Measurements from ENCODE around the gene GRID1.

DNA sequence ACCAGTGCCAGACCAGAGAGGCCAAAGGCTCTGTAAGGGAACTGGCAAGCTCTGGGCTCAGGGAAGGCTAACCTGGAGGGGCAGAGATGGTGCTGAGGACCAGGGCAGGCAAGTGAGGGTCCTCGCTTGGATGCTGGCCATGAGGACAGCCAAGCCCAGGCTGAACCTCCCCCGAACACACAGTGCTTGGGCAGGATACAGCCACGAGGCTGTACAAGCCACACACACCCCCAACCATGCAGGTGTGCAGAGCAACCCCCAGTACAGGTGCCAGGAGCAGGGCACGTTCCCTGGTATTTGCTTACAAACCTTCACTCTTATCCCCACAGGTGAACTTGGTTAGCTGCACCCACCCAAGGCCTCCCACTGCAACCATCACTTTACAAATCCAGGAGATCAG is 185.7 kb downstream of the GRID1 start:
- TF ChIP-seq, protein P1, sequence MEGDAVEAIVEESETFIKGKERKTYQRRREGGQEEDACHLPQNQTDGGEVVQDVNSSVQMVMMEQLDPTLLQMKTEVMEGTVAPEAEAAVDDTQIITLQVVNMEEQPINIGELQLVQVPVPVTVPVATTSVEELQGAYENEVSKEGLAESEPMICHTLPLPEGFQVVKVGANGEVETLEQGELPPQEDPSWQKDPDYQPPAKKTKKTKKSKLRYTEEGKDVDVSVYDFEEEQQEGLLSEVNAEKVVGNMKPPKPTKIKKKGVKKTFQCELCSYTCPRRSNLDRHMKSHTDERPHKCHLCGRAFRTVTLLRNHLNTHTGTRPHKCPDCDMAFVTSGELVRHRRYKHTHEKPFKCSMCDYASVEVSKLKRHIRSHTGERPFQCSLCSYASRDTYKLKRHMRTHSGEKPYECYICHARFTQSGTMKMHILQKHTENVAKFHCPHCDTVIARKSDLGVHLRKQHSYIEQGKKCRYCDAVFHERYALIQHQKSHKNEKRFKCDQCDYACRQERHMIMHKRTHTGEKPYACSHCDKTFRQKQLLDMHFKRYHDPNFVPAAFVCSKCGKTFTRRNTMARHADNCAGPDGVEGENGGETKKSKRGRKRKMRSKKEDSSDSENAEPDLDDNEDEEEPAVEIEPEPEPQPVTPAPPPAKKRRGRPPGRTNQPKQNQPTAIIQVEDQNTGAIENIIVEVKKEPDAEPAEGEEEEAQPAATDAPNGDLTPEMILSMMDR (IDR thresholded peaks at IDR 0.05) = no peak
- no peak for TF ChIP-seq POLR2A (IDR thresholded peaks at IDR 0.05)

All from esophagus squamous epithelium (tissue), 4 donors.